WERI-Rb-1 (cell line): ENCODE results near the gene RREB1.
A peak's percentile ranks its signal among the peaks of the same experiment; 100 is the strongest.

Source experiments
- DNase-seq: peaks from one replicate; pipeline ENCODE4 v3.0.0-alpha.2; 2020
- H3K27ac ChIP-seq: fragments of 250-450 bp; sonication (Bioruptor Pico); 2 replicates; pipeline ENCODE4 v1.5.1; 2020; ENCODE audit warnings: mild to moderate bottlenecking, moderate library complexity
- H3K27me3 ChIP-seq: fragments of 250-450 bp; sonication (Bioruptor Pico); 2 replicates; pipeline ENCODE4 v1.5.1; 2021; ENCODE audit warnings: mild to moderate bottlenecking, low read depth, moderate library complexity; ENCODE audit not compliant: insufficient read depth, severe bottlenecking
- H3K36me3 ChIP-seq: fragments of 250-450 bp; sonication (Bioruptor Pico); 2 replicates; pipeline ENCODE4 v1.5.1; 2020; ENCODE audit warnings: mild to moderate bottlenecking, moderate library complexity
- H3K4me3 ChIP-seq: 2 replicates; pipeline ENCODE4 v1.5.1; 2011; ENCODE audit warnings: low read depth, mild to moderate bottlenecking, control low read depth, low read length
- H3K9me3 ChIP-seq: fragments of 250-450 bp; sonication (Bioruptor Pico); 2 replicates; pipeline ENCODE4 v1.5.1; 2021; ENCODE audit warnings: mild to moderate bottlenecking, moderate library complexity; ENCODE audit not compliant: severe bottlenecking
- CTCF ChIP-seq: IDR thresholded peaks from 2 replicates; pipeline ENCODE4 v1.5.1; 2011; ENCODE audit warnings: low read depth, mild to moderate bottlenecking, control low read depth, inconsistent platforms, low read length

The RREB1 gene

GRCh38 chr6:7215798-7216231, 108.1 kb downstream of the RREB1 start:
- TF ChIP-seq CTCF = no peak
- DNase-seq = no peak
- no peak overlapping the region for H3K4me3 ChIP-seq
- H3K36me3 ChIP-seq = peaks cover 73% of the 10 kb centered on the region
- H3K9me3 ChIP-seq = no peaks in the 10 kb centered on the region
- H3K27me3 ChIP-seq = no peaks in the 10 kb centered on the region
- H3K27ac ChIP-seq = no peak overlapping the region

- Histone ChIP-seq H3K9me3 (no peaks in the 10 kb centered on the region), H3K36me3 (peaks cover 62% of the 10 kb centered on the region), H3K27ac (no peak overlapping the region), H3K4me3 (no peak overlapping the region), H3K27me3 (no peaks in the 10 kb centered on the region)
- no peak for TF ChIP-seq CTCF
- no peak for DNase-seq
Measured at GRCh38 chr6:7216941-7217621, 109.3 kb downstream of the RREB1 start.

GRCh38 chr6:7218406-7218988, 110.7 kb downstream of the RREB1 start:
- Histone ChIP-seq H3K27me3 (no peaks in the 10 kb centered on the region), H3K4me3 (no peak overlapping the region), H3K9me3 (no peaks in the 10 kb centered on the region), H3K27ac (no peak overlapping the region), H3K36me3 (peaks cover 56% of the 10 kb centered on the region)
- DNase-seq = no peak
- TF ChIP-seq CTCF = no peak

- Histone ChIP-seq H3K4me3 (no peak overlapping the region), H3K27me3 (no peaks in the 10 kb centered on the region), H3K36me3 (peaks cover 54% of the 10 kb centered on the region), H3K27ac (peak overlapping the region; percentile 9; the same call in 1 of the 2 replicates), H3K9me3 (no peaks in the 10 kb centered on the region)
- no peak for DNase-seq
- no peak for TF ChIP-seq CTCF
Measured at GRCh38 chr6:7219310-7219709, 111.5 kb downstream of the RREB1 start.

- no peaks in the 10 kb centered on the region for H3K27me3 ChIP-seq
- no peak for DNase-seq
- no peak overlapping the region for H3K4me3 ChIP-seq
- H3K36me3 ChIP-seq = peaks cover 54% of the 10 kb centered on the region
- no peak overlapping the region for H3K27ac ChIP-seq
- no peaks in the 10 kb centered on the region for H3K9me3 ChIP-seq
- no peak for TF ChIP-seq CTCF
Measured at GRCh38 chr6:7222197-7222596, 114.4 kb downstream of the RREB1 start.

- no peak for DNase-seq
- Histone ChIP-seq H3K36me3 (peaks cover 67% of the 10 kb centered on the region), H3K27ac (no peak overlapping the region), H3K27me3 (no peaks in the 10 kb centered on the region), H3K4me3 (no peak overlapping the region), H3K9me3 (no peaks in the 10 kb centered on the region)
- TF ChIP-seq CTCF = no peak
Measured at GRCh38 chr6:7224731-7225130, 117.0 kb downstream of the RREB1 start.
